ENCODE measurements around the gene MAGI2. TPM values are rescaled to one million over a fixed set of nuclear protein-coding genes. Genes with fewer than 3 reads are reported as not detected.
"Not testable (repeated sequence)": the region's sequence is repeated elsewhere in the genome, so short reads cannot be mapped to it uniquely, and the experiment has no call there.

Gene MAGI2
- total and polyA plus RNA-seq, 4 donors, result 0.37 to 4.1 (median 1.4) TPM

- no peak for DNase-seq (ENCODE audit: low spot score)
- Histone ChIP-seq H3K27ac (ENCODE audit: low read depth in 1 of 2, low read length in 2 of 2) (no peak overlapping the region), H3K27me3 (ENCODE audit: control insufficient read depth in 4 of 4, insufficient read depth in 4 of 4, low read length in 3 of 4) (no peaks in the 10 kb centered on the region), H3K36me3 (ENCODE audit: control insufficient read depth in 4 of 4, insufficient read depth in 3 of 4, low read depth in 1 of 4, low read length in 3 of 4) (no peaks in the 10 kb centered on the region), H3K9ac (ENCODE audit: low read depth in 1 of 2, low read length in 2 of 2) (no peak overlapping the region), H3K4me3 (ENCODE audit: low read depth in 1 of 3, low read length in 3 of 3) (no peak overlapping the region), H3K4me1 (ENCODE audit: control insufficient read depth in 4 of 4, insufficient read depth in 4 of 4, low read length in 3 of 4) (no peaks in the 10 kb centered on the region), H3K9me3 (ENCODE audit: control insufficient read depth in 4 of 4, low read length in 3 of 4) (no peaks in the 10 kb centered on the region)
- WGBS, result 81% methylated on average over 5 of the region's 5 CpGs
- TF ChIP-seq REST (IDR thresholded peaks at IDR 0.05), result no peak
- TF ChIP-seq MAX (IDR thresholded peaks at IDR 0.05), result no peak
- TF ChIP-seq GABPA (IDR thresholded peaks at IDR 0.05 in 1 of 2, conservative IDR thresholded peaks at IDR 0.05 in 1 of 2), result no peak
- no peak for TF ChIP-seq FOXA2 (IDR thresholded peaks at IDR 0.05)
- TF ChIP-seq JUND (IDR thresholded peaks at IDR 0.05), result no peak
- TF ChIP-seq EGR1 (IDR thresholded peaks at IDR 0.05; ENCODE audit: low read depth in 2 of 2), result no peak
- TF ChIP-seq FOXA1 (IDR thresholded peaks at IDR 0.05), result no peak
- no peak for TF ChIP-seq RAD21 (IDR thresholded peaks at IDR 0.05)
- TF ChIP-seq HNF4G (IDR thresholded peaks at IDR 0.05), result no peak
- no peak for TF ChIP-seq RXRA (IDR thresholded peaks at IDR 0.05)
- TF ChIP-seq ATF3 (IDR thresholded peaks at IDR 0.05), result no peak
- no peak for TF ChIP-seq HNF4A (conservative IDR thresholded peaks at IDR 0.05)
- TF ChIP-seq CTCF (IDR thresholded peaks at IDR 0.05; ENCODE audit: low read depth, low read length, missing input control), result no peak
- no peak for TF ChIP-seq ZBTB33 (IDR thresholded peaks at IDR 0.05)
- TF ChIP-seq NR2F2 (IDR thresholded peaks at IDR 0.05), result no peak
- no peak for TF ChIP-seq TAF1 (conservative IDR thresholded peaks at IDR 0.05)
- no peak for TF ChIP-seq YY1 (IDR thresholded peaks at IDR 0.05)
- no peak for TF ChIP-seq SP1 (IDR thresholded peaks at IDR 0.05)
Measured at GRCh38 chr7:79034730-79035129, 418.7 kb downstream of the MAGI2 start.

- WGBS, result 86% methylated on average over 2 of the region's 2 CpGs
- H3K9ac ChIP-seq (ENCODE audit: low read depth in 1 of 2, low read length in 2 of 2); H3K9me3 ChIP-seq (ENCODE audit: control insufficient read depth in 4 of 4, low read length in 3 of 4); H3K27me3 ChIP-seq (ENCODE audit: control insufficient read depth in 4 of 4, insufficient read depth in 4 of 4, low read length in 3 of 4); DNase-seq (ENCODE audit: low spot score); H3K4me1 ChIP-seq (ENCODE audit: control insufficient read depth in 4 of 4, insufficient read depth in 4 of 4, low read length in 3 of 4); H3K36me3 ChIP-seq (ENCODE audit: control insufficient read depth in 4 of 4, insufficient read depth in 3 of 4, low read depth in 1 of 4, low read length in 3 of 4); H3K27ac ChIP-seq (ENCODE audit: low read depth in 1 of 2, low read length in 2 of 2); H3K4me3 ChIP-seq (ENCODE audit: low read depth in 1 of 3, low read length in 3 of 3): not testable (repeated sequence)
Measured at GRCh38 chr7:79019711-79020110, 433.8 kb downstream of the MAGI2 start.

All from liver (tissue), 9 donors.